Activated T-helper 1 cell treated with anti-CD3 and anti-CD28 coated beads, Interleukin-12 subunit alpha, Interleukin-12 subunit beta, Interleukin-2, Interleukin-4 antibody, amounts not matched to agents 30 ng/mL and 10 ng/mL and 1 ng/mL, durations not matched to agents 14 hours and 24 hours and 36 hours (primary cell): ENCODE data around the gene BACH2. TPM values are rescaled to one million over a fixed set of nuclear protein-coding genes. Genes with fewer than 3 reads are reported as not detected.
A peak's percentile ranks its signal among the peaks of the same experiment; 100 is the strongest.

Experiments
- DNase-seq: peaks from one replicate; pipeline ENCODE4 v3.0.0; 2021; ENCODE audit warnings: low spot score
- H3K27ac Mint-ChIP-seq: one replicate; pipeline ENCODE4 v1.8.0; 2021; ENCODE audit warnings: mild to moderate bottlenecking, mixed read lengths
- H3K27me3 Mint-ChIP-seq: one replicate; pipeline ENCODE4 v1.8.0; 2022; ENCODE audit warnings: mild to moderate bottlenecking, moderate library complexity, mixed read lengths; ENCODE audit not compliant: insufficient read depth
- H3K36me3 Mint-ChIP-seq: one replicate; pipeline ENCODE4 v1.8.0; 2021; ENCODE audit warnings: low read depth, mixed read lengths
- H3K4me1 Mint-ChIP-seq: one replicate; pipeline ENCODE4 v1.8.0; 2021; ENCODE audit warnings: low read depth, mixed read lengths
- H3K4me3 Mint-ChIP-seq: one replicate; pipeline ENCODE4 v1.8.0; 2021; ENCODE audit warnings: mild to moderate bottlenecking, moderate library complexity, mixed read lengths
- H3K9me3 Mint-ChIP-seq: one replicate; pipeline ENCODE4 v1.8.0; 2021; ENCODE audit warnings: mixed read lengths
- intact Hi-C: fragments of 100-400 bp; cut with micrococcal nuclease; formaldehyde crosslinking; loops from one replicate; pipeline ENCODE4 v1.15.1; 2024
- total RNA-seq: library from RNA; stranded (reverse); gene quantifications from 2 replicates; pipeline ENCODE4 v1.2.3, GENCODE V29; 2022

BACH2 gene
- total RNA-seq, 1 donor from 2014 or later: 68.1 TPM

DNA sequence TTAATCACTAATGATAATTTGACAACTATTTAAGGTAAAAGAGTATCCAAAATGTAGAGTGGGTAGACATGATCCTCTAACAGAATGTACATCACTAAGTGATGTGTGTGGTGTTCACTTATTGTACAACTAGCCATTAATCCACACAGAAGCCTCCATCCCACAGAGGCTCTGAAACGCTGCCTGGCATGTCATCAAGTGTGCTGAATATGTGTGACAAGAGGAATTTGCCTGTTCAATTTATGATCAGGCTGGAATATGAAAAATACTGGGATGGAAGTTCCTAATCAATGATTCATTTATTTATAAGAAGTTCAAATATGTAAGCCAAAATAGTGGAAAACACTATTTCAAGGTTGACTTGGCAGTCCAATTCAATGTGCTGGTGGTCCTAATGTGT lies 72.4 kb downstream of the BACH2 start:
- Mint-ChIP-seq H3K36me3 (peaks cover 43% of the 10 kb centered on the region), H3K4me1 (peaks cover 32% of the 10 kb centered on the region), H3K27me3 (no peaks in the 10 kb centered on the region), H3K4me3 (no peak overlapping the region), H3K27ac (no peak overlapping the region), H3K9me3 (peaks cover 17% of the 10 kb centered on the region)
- no peak for DNase-seq
- intact Hi-C loops: no loop called here

DNA sequence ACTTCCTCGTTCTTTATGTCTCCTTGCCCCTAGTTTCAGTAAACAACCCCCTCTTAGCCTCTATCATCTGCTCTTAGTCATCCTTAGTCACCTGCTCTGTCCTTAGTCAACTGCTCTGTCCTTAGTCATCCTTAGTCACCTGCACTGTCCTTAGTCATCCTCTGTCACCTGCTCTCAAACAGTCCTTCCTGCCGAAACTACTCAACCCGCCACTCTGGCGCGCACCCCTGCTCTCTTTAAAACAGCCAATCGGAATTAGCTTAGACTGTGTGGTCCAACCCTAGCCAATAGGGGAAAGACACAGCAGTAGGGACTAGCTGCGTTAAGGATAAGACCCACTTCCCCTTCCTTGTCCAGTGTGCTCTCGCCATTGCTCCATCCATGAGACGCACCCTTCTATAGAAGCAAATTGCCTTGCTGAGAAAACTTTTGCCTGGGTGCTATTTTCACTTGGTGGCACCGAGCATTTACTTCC lies 73.9 kb downstream of the BACH2 start:
- peaks cover 27% of the 10 kb centered on the region for H3K4me1 Mint-ChIP-seq
- H3K4me3 Mint-ChIP-seq: peak overlapping the region; percentile 10
- H3K36me3 Mint-ChIP-seq: peaks cover 34% of the 10 kb centered on the region
- intact Hi-C loops: no loop called here
- H3K9me3 Mint-ChIP-seq: peaks cover 17% of the 10 kb centered on the region
- H3K27me3 Mint-ChIP-seq: no peaks in the 10 kb centered on the region
- H3K27ac Mint-ChIP-seq: peak overlapping the region; percentile 75
- DNase-seq: no peak

DNA sequence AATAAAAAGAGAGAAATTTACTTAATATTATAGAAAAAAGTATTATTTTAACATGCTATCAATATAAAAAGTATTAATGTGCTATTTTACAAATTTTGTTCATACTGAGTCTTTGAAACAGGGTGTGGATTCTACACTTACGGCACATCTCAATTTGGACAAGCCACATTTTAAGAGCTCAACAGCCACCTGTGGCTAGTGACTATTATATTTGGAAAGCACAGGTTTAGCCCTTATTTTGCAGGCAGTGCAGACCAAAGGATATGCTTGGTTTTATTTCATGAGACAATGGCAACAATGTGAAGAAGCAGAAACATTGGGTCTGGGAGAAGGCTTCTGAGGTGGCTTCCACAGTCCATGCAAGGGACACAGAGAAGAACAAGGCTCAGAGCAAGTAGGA lies 74.6 kb downstream of the BACH2 start:
- Mint-ChIP-seq H3K27me3 (no peaks in the 10 kb centered on the region), H3K36me3 (peaks cover 33% of the 10 kb centered on the region), H3K9me3 (peaks cover 17% of the 10 kb centered on the region), H3K4me1 (peaks cover 19% of the 10 kb centered on the region), H3K4me3 (no peak overlapping the region), H3K27ac (peak overlapping the region; percentile 46)
- intact Hi-C loops: no loop called here
- DNase-seq: no peak

DNA sequence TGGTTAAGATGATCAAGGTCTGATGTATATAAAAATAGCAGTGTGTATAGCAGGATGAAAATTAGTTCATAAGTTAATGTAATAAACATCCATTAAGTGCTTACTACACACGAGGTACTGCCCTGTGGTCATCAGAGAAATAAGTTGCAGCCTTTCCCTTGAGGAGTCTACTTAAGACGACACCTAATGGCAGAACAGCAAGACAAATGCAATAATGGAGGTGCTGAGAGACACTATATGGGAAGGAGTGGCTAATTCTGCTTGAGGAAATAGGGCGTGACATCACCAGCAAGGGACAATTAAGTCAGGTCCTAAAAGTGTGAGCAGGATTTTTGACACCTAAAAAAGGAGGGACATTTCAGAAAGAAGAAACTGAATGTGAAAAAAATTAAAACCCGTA lies 75.2 kb downstream of the BACH2 start:
- peaks cover 13% of the 10 kb centered on the region for H3K4me1 Mint-ChIP-seq
- no peak overlapping the region for H3K4me3 Mint-ChIP-seq
- no peaks in the 10 kb centered on the region for H3K27me3 Mint-ChIP-seq
- no peak overlapping the region for H3K27ac Mint-ChIP-seq
- peaks cover 30% of the 10 kb centered on the region for H3K36me3 Mint-ChIP-seq
- peaks cover 17% of the 10 kb centered on the region for H3K9me3 Mint-ChIP-seq
- intact Hi-C loops: no loop called here
- no peak for DNase-seq

DNA sequence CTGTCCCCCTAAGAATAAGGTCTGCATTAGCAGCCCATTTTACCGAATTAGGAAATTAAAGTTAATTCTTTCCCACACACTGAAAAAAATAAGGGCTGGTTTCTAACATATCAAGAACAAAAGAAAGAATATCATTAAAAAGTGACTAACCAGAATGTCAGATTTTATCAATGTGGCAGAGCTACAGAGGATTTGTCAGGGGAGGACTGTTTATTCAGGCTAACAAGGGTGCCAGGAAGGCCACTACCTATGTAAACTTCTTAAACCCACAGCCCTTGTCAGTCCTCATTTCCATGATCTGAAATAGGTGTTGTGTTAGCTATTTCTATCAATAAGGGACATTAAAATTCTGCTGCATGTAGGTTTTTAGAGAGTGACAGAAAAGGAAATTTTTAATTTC lies 76.4 kb downstream of the BACH2 start:
- peaks cover 30% of the 10 kb centered on the region for H3K36me3 Mint-ChIP-seq
- H3K9me3 Mint-ChIP-seq: peaks cover 17% of the 10 kb centered on the region
- no peaks in the 10 kb centered on the region for H3K27me3 Mint-ChIP-seq
- peaks cover 2% of the 10 kb centered on the region for H3K4me1 Mint-ChIP-seq
- H3K27ac Mint-ChIP-seq: no peak overlapping the region
- intact Hi-C loops: no loop called here
- no peak for DNase-seq
- H3K4me3 Mint-ChIP-seq: no peak overlapping the region

DNA sequence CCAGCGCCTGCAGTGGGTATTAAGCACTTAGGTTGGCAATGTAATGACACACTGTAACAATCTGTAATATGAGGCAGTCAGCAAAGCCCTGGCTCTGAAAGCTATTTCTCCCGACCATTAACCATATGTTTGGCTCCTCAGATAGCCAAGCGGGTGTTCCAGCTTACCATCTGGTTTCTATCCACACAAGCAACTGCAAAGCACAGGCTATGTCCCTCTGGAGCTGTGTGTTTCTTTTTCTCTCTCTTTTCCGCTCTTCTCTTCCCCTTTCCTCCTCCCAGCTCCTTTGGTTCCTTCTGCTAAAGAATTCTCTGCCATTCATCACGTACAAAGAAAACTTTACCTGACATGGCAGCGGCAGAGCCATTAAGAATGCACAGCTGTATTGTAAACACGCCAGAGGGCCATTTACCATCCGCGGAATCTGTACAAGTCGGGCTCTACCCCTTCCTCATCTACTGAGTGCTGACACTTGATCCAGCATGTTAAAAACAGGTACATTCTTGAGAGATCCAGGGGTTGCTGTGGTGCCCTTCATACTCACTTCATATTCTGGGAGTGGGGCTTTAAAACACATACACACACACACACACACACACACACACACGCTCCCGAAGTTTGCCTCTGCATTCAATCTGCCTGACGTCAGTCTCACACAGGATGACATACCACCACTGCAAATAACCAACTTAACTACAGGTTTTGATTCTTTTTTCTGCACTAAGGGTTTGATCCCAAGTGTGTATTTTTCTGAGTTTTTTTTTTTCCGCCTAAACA lies 77.2 kb downstream of the BACH2 start:
- intact Hi-C loops: loop anchor here (1.0 to 2.0 kb wide), 4 partner anchors 15 to 267 kb away; no protein-coding TSS in a partner anchor
- Mint-ChIP-seq H3K9me3 (peaks cover 17% of the 10 kb centered on the region), H3K27ac (no peak overlapping the region), H3K27me3 (no peaks in the 10 kb centered on the region), H3K36me3 (peaks cover 27% of the 10 kb centered on the region), H3K4me3 (no peak overlapping the region), H3K4me1 (no peaks in the 10 kb centered on the region)
- no peak for DNase-seq

DNA sequence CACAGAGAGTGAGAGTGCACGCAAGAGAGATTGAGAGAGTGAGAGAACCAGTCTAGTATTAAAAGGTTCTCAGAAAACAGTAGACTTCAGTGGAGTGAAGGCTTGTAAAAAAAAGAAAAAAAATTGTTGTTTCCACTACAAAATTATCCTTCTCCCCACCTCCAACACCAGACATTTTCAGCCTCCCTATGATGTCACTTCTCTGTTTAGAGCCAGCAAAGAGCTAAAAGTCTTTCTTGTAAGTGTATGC lies 77.8 kb downstream of the BACH2 start:
- H3K27me3 Mint-ChIP-seq: no peaks in the 10 kb centered on the region
- no peak for DNase-seq
- H3K4me3 Mint-ChIP-seq: no peak overlapping the region
- H3K4me1 Mint-ChIP-seq: peaks cover 5% of the 10 kb centered on the region
- intact Hi-C loops: loop anchor here (1.0 to 2.0 kb wide), 12 partner anchors 15 to 267 kb away; partner anchors contain the start of gene BACH2
- peaks cover 26% of the 10 kb centered on the region for H3K36me3 Mint-ChIP-seq
- no peak overlapping the region for H3K27ac Mint-ChIP-seq
- H3K9me3 Mint-ChIP-seq: peaks cover 15% of the 10 kb centered on the region

DNA sequence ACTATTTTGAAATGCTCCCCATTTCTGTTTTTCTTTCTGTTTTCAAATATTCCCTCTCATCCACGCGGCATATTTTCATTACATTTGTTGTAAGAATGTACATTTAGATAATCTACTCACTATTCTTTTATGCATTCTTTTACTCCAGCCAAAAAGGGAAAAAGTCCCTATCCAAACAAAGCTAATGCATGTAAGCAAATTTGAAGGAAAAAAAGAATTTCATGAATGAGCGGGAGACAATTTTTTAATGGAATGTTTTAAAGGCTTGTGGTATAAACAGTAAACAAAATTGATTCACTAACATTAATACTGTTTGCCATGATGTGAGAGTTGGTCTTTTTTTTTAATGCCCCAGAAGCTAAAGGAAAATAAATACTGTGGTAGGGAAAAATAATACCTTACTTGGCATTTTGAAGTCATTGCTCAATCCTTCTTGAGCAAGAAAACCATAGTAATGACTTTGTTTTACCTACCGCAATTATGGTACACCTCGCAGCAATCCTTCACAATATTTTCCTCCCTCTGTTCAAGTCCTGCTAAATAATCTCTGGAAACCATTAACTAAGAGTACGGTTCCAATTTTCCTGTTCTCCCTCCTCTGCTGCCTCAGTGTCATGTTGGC lies 79.0 kb downstream of the BACH2 start:
- no peak overlapping the region for H3K4me3 Mint-ChIP-seq
- H3K27me3 Mint-ChIP-seq: peaks cover 2% of the 10 kb centered on the region
- H3K9me3 Mint-ChIP-seq: peaks cover 6% of the 10 kb centered on the region
- peaks cover 16% of the 10 kb centered on the region for H3K36me3 Mint-ChIP-seq
- H3K27ac Mint-ChIP-seq: no peak overlapping the region
- intact Hi-C loops: loop anchor here (1.0 to 2.0 kb wide), 9 partner anchors 15 to 262 kb away; partner anchors contain the start of gene BACH2
- no peak for DNase-seq
- peaks cover 18% of the 10 kb centered on the region for H3K4me1 Mint-ChIP-seq

DNA sequence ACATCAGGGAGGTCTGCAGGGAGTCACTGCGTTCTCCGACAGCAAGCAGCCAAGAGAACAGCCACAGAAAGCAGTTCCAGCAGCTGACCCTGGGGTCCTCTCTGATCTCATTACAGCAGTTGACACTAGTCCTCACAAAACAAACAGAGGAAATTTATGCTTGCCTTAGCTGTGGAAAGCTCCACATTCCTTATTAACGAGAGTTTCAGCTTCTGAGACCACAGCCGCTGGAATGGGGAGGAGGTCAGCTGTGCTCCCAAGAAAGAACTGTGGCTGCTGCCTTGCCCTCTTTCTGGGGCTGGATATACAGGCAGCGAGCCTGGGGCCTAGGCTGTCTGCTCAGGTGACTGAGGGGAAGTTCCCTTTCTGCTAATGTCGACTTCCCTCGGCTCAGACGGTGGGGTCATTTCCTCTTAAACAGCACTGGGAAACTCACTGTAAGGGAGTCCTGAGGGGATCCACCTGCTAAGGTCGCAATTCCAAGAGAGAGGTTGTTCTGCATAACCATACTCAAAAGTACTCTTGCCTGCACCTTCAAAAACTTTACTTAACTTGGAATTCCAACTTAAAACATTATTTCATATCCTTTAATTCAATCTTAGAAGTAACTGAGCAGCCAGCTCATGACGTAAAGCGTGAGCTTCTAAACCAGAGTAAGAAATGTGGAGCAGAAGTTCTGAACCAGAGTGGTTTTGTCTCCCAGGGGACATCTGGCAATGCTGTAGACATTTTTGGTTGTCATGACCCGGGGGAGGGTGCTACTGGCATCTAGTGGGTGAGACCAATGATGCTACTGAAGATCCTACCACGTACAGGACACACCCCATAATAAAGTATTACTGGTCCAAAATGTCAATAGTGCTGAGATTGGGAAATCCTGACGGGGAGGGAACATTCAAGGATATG lies 80.3 kb downstream of the BACH2 start:
- Mint-ChIP-seq H3K4me3 (peak overlapping the region; percentile 21), H3K27ac (peak overlapping the region; percentile 53), H3K9me3 (no peaks in the 10 kb centered on the region), H3K4me1 (peaks cover 30% of the 10 kb centered on the region), H3K36me3 (peaks cover 19% of the 10 kb centered on the region), H3K27me3 (peaks cover 2% of the 10 kb centered on the region)
- intact Hi-C loops: no loop called here
- no peak for DNase-seq

DNA sequence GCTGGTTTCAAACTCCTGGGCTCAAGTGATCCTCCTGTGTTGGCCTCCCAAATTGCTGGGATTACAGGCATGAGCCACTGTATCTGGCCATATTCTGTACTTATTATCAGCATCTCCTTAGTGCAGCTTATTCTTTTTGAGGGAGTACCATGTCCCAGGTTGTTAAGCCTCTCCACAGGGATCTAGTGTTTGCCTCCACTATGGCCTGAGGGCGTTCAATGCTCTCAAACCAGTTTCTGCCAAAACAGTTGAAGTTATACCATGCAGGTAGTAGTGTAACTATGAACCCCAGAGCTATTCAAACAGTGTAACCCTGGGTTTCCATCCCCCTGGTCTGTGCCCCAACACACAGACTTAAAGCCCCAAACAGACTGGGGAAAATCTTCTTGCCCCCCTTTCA lies 81.7 kb downstream of the BACH2 start:
- Mint-ChIP-seq H3K27me3 (peaks cover 2% of the 10 kb centered on the region), H3K4me1 (peaks cover 35% of the 10 kb centered on the region), H3K9me3 (no peaks in the 10 kb centered on the region), H3K36me3 (peaks cover 24% of the 10 kb centered on the region), H3K4me3 (no peak overlapping the region), H3K27ac (no peak overlapping the region)
- intact Hi-C loops: no loop called here
- DNase-seq: no peak

DNA sequence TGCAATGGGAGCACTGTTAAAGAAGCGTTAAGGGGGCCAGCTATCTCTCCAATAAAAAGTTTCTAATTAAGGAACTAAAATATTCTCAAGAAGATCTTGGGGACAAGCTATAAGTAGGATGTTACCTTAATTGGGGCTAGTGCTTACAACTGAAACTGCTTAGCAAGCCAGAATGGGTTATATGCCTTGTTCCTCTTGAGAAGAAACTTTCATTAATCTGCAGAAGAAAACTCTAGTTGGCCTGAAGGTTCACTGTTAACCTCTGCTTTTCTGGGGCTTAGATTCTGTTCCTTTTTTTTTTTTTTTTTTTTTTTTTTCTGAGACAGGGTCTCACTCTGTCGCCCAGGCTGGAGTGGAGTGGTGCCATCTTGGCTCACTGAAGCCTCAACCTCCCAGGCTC lies 82.2 kb downstream of the BACH2 start:
- DNase-seq: no peak
- peaks cover 26% of the 10 kb centered on the region for H3K36me3 Mint-ChIP-seq
- H3K9me3 Mint-ChIP-seq: no peaks in the 10 kb centered on the region
- peaks cover 2% of the 10 kb centered on the region for H3K27me3 Mint-ChIP-seq
- H3K27ac Mint-ChIP-seq: no peak overlapping the region
- intact Hi-C loops: no loop called here
- H3K4me3 Mint-ChIP-seq: no peak overlapping the region
- H3K4me1 Mint-ChIP-seq: peaks cover 40% of the 10 kb centered on the region

DNA sequence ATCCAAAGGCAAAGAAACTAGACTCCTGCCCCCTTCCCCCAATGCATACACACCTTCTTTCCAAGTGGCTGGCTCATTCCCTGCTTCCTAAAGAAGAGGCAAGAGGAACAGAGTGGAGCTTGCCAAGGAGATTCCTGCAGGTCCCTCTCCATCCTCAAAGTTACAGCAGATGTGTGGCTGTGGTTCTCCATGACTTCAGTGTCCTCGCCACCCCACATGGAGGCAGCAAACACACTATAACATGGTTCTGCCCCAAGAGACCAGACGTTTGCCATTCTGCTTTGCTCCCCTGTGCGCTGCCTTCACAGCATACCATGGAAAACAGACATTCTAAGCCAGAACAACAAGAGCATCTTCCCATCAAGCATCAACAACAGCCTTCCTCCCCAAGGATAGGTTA lies 84.4 kb downstream of the BACH2 start:
- H3K4me1 Mint-ChIP-seq: peaks cover 56% of the 10 kb centered on the region
- H3K27me3 Mint-ChIP-seq: peaks cover 2% of the 10 kb centered on the region
- DNase-seq: no peak
- intact Hi-C loops: no loop called here
- H3K36me3 Mint-ChIP-seq: peaks cover 33% of the 10 kb centered on the region
- no peak overlapping the region for H3K4me3 Mint-ChIP-seq
- H3K9me3 Mint-ChIP-seq: peaks cover 7% of the 10 kb centered on the region
- H3K27ac Mint-ChIP-seq: no peak overlapping the region

DNA sequence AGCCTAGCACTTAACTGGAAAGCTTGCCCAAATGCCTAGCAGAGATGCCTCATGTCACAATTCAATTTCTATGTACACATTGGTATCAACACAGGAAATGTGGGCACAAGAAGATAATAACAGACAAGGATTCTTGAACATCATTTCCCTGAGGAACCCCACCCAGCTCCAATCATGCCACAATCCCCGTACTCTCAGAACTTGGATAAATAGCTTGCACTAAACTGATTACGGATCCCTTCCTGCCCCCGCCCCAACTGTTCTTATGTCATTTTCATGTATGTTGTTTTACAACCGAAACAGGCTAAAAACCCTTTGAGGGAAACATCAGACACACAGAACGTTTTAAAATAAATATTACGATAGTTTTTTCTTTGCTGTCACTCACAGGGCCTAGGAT lies 87.1 kb downstream of the BACH2 start:
- Mint-ChIP-seq H3K36me3 (peaks cover 44% of the 10 kb centered on the region), H3K27me3 (peaks cover 2% of the 10 kb centered on the region), H3K27ac (peak overlapping the region; percentile 23), H3K4me3 (no peak overlapping the region), H3K4me1 (peaks cover 56% of the 10 kb centered on the region), H3K9me3 (peaks cover 7% of the 10 kb centered on the region)
- intact Hi-C loops: no loop called here
- no peak for DNase-seq
